Activated T-helper 1 cell treated with anti-CD3 and anti-CD28 coated beads, Interleukin-12 subunit alpha, Interleukin-12 subunit beta, Interleukin-2, Interleukin-4 antibody, amounts not matched to agents 30 ng/mL and 10 ng/mL and 1 ng/mL, durations not matched to agents 14 hours and 24 hours and 36 hours (primary cell): ENCODE results near the gene MRPL49. TPM values are rescaled to one million over a fixed set of nuclear protein-coding genes. Genes with fewer than 3 reads are reported as not detected.
A peak's percentile ranks its signal among the peaks of the same experiment; 100 is the strongest.
"Not testable (repeated sequence)": the region's sequence is repeated elsewhere in the genome, so short reads cannot be mapped to it uniquely, and the experiment has no call there.

Source experiments
- DNase-seq: peaks from one replicate; pipeline ENCODE4 v3.0.0; 2021; ENCODE audit warnings: low spot score
- H3K27ac Mint-ChIP-seq: one replicate; pipeline ENCODE4 v1.8.0; 2021; ENCODE audit warnings: mild to moderate bottlenecking, mixed read lengths
- H3K27me3 Mint-ChIP-seq: one replicate; pipeline ENCODE4 v1.8.0; 2022; ENCODE audit warnings: mild to moderate bottlenecking, moderate library complexity, mixed read lengths; ENCODE audit not compliant: insufficient read depth
- H3K36me3 Mint-ChIP-seq: one replicate; pipeline ENCODE4 v1.8.0; 2021; ENCODE audit warnings: low read depth, mixed read lengths
- H3K4me1 Mint-ChIP-seq: one replicate; pipeline ENCODE4 v1.8.0; 2021; ENCODE audit warnings: low read depth, mixed read lengths
- H3K4me3 Mint-ChIP-seq: one replicate; pipeline ENCODE4 v1.8.0; 2021; ENCODE audit warnings: mild to moderate bottlenecking, moderate library complexity, mixed read lengths
- H3K9me3 Mint-ChIP-seq: one replicate; pipeline ENCODE4 v1.8.0; 2021; ENCODE audit warnings: mixed read lengths
- intact Hi-C: fragments of 100-400 bp; cut with micrococcal nuclease; formaldehyde crosslinking; loops from one replicate; pipeline ENCODE4 v1.15.1; 2024
- total RNA-seq: library from RNA; stranded (reverse); gene quantifications from 2 replicates; pipeline ENCODE4 v1.2.3, GENCODE V29; 2022

MRPL49 gene
- total RNA-seq, 1 donor from 2014 or later = 76.4 TPM

DNA sequence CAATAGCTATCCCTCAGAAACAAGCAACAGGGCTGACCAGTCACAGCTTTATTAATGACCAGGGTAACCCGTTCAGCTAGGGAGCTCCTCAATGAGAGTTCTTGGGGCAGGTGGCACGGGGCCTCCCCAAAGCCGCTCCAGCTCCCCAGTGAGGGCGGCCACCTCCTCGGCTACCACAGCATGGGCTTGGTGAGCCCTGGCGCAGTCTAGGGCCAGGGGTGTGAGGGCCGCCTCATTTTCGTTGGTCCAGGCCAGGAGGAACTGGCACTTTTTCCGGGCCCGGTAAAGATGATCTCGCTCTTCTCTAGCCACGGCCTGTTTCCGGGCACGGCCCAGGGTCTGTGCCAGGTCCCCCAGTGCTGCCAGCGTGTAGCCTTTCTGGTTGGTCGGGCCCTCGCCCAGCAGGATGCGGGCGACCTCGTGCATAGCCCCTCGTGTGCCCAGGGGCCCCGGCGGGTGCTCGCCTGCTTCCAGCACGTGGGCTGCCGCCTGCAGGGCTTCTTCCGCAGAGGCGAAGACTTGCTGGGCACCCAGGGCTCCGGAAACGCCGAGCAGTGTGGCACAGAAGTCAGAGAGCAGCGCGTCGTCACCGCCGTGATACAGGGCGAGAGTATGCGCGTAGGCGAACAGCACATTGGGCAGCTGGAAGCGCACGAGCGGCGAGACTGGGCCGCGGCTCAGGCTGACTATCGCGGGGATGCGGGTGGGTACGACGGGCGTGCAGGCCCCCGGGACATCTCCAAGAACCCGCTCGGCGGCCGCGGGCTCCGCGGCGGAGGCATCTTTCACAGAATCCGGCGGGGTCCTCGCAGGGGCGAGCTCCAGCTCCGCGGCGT, 5.5 kb upstream of the MRPL49 start:
- peak overlapping the region; percentile 90 for H3K4me3 Mint-ChIP-seq
- peak overlapping the region; percentile 93 for H3K27ac Mint-ChIP-seq

DNA sequence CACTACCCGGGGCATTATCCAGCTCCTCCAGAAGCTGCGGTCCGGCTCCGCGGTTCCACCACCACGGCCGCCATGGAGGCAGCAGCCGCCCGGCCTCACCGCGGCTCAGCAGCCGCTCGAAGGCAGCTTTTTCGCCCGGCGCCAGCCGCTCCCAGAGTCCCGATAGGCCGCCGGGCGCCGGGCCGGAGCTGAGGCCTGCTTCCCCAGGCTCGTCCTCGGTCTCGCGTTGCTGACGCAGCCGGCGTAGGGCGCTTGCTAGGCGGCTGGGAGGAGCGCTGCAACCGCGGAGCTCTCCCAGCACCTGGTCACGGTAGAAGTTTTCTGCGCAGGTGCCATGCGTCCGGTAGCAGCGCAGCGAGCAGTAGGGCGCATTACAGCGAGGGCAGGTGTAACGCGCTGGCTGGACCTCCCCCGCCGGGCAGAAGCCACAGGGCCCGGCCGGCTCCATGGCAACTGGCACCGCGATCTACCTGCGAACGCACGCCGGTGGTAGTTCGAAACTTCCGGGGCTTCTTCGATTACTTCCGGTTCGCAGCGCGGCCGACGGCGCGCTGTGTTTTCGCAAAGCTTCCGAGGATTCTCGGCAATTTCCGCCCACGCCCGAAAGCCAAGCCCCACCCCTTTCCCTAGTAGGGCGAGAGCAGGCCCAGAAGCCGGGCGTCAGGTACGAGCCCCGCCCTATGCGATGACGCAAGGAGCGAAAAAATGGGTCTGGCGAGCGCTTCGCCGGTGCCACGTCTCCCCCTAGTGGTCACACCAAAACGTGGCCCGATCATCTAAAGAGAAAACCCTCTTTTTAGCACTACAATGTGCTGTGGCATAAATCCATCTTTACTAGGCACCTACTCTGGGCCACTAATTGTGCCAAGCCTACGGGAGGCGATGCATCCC, 4.7 kb upstream of the MRPL49 start, which contains the start of gene ZNHIT2:
Gene ZNHIT2, minus strand, starts transcription at position 496 of the 891 bp plus-strand sequence. Its CDS starts 48 bp downstream, at position 448.
- DNase-seq = peak; percentile 100
- H3K9me3 Mint-ChIP-seq = no peaks in the 10 kb centered on the region
- H3K27me3 Mint-ChIP-seq = no peaks in the 10 kb centered on the region
- peak within 1 kb of the TSS; percentile 90 for H3K4me3 Mint-ChIP-seq
- intact Hi-C loops = loop anchor here (1.0 to 10.0 kb wide), 13 partner anchors 18 to 497 kb away; partner anchors contain the start of genes ARL2, ATG2A, CDCA5 and EHD1
- H3K36me3 Mint-ChIP-seq = peaks cover 50% of the 10 kb centered on the region
- peaks cover 52% of the 10 kb centered on the region for H3K4me1 Mint-ChIP-seq
- peak within 1 kb of the TSS; percentile 93 for H3K27ac Mint-ChIP-seq

More for the DNA sequence above, 5.5 kb upstream of the MRPL49 start:
- peak; percentile 51 for DNase-seq
- Mint-ChIP-seq H3K27me3 (no peaks in the 10 kb centered on the region), H3K36me3 (peaks cover 42% of the 10 kb centered on the region), H3K4me1 (peaks cover 53% of the 10 kb centered on the region), H3K9me3 (no peaks in the 10 kb centered on the region)
- intact Hi-C loops = loop anchor here (1.0 to 10.0 kb wide), 13 partner anchors 19 to 498 kb away; partner anchors contain the start of genes ARL2, ATG2A, CDCA5 and EHD1

DNA sequence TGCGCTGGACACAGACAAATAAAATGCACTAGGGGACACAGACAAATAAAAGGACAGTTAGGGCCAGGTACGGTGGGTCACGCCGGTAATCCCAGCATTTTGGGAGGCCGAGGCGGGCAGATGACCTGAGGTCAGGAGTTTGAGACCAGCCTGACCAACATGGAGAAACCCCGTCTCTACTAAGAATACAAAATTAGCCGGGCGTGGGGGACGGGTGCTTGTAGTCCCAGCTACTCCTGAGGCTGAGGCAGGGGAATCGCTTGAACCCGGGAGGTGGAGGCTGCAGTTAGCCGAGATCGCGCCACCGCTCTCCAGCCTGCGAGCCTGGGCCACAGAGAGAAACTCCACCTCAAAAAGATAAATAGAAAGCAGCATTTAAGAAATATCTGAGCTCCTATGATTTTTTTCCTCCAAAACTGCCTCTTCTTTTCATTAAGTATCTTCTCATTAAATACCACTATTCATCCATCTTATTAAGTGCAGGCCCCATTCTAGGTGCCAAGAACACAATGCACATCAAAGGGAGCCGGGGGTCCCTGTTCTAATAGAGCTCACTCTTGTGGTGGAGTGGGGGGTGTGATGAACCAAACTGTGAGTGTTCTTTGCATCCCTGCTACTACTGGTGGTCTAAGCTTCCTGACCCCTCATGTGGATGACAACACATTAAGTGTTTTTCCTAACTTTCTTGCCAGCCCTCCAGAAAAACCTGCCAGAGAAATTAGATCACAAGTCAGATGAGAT, 3.9 kb upstream of the MRPL49 start:
- intact Hi-C loops = loop anchor here (10.0 kb wide), 1 partner anchor 497 kb away; the partner anchor contains the start of genes MAP3K11 and PCNX3
- no peaks in the 10 kb centered on the region for H3K9me3 Mint-ChIP-seq
- peak overlapping the region; percentile 90 for H3K4me3 Mint-ChIP-seq
- H3K4me1 Mint-ChIP-seq = peaks cover 47% of the 10 kb centered on the region
- H3K27me3 Mint-ChIP-seq = no peaks in the 10 kb centered on the region
- no peak for DNase-seq
- peaks cover 53% of the 10 kb centered on the region for H3K36me3 Mint-ChIP-seq
- H3K27ac Mint-ChIP-seq = peak overlapping the region; percentile 89

DNA sequence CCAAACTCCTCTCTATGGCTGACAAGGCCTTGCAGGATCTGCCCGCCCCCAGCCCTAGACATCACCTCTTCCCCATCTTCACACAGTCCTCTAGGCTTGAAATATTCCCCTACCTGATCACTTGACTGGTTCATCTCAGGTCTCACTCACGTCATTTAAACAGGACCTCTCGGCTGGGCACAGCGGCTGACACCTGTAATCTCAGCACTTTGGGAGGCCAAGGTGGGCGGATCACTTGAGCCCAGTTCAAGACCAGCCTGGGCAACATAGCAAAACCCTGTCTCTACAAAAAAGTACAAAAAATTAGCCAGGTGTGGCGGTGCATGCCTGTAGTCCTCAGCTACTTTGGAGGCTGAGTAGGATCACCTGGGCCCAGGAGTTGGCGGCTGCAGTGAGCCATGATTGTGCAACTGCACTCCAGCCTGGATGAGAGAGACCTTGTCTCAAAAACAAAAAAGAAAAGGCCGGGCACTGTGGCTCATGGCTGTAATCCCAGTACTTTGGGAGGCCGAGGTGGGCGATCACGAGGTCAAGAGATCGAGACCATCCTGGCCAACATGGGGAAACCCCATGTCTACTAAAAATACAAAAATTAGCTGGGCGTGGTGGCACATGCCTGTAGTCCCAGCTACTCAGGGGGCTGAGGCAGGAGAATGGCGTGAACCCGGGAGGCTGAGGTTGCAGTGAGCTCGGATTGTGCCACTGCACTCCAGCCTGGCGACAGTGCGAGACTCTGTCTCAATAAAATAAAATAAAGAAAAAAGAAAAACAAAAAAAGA, 3.0 kb upstream of the MRPL49 start:
- intact Hi-C loops = loop anchor here (10.0 kb wide), 1 partner anchor 496 kb away; the partner anchor contains the start of genes MAP3K11 and PCNX3
- Mint-ChIP-seq H3K4me1 (peaks cover 42% of the 10 kb centered on the region), H3K4me3 (peak overlapping the region; percentile 99), H3K36me3 (peaks cover 53% of the 10 kb centered on the region), H3K27ac (peak overlapping the region; percentile 72)
- H3K27me3 Mint-ChIP-seq, H3K9me3 Mint-ChIP-seq, DNase-seq: not testable (repeated sequence)

DNA sequence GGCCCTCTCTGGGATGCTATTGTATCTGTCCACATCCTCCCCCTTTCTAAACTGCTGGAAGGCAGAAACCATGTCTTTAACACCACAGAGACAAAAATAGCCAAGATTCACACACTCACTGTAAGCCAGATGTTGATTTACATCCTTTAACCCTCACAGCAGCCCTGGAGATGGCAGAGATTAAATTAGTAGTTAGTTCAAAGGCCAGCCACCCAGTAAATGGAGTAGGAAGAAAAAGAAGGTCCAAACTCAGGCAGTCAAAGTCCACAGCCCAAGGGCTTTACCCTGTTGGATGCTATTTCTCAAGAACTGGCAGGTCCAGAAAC, 2.5 kb upstream of the MRPL49 start:
- no peaks in the 10 kb centered on the region for H3K27me3 Mint-ChIP-seq
- peak overlapping the region; percentile 99 for H3K4me3 Mint-ChIP-seq
- intact Hi-C loops = loop anchor here (10.0 kb wide), 1 partner anchor 495 kb away; the partner anchor contains the start of genes MAP3K11 and PCNX3
- H3K4me1 Mint-ChIP-seq = peaks cover 44% of the 10 kb centered on the region
- H3K27ac Mint-ChIP-seq = peak overlapping the region; percentile 70
- no peak for DNase-seq
- peaks cover 56% of the 10 kb centered on the region for H3K36me3 Mint-ChIP-seq
- no peaks in the 10 kb centered on the region for H3K9me3 Mint-ChIP-seq

DNA sequence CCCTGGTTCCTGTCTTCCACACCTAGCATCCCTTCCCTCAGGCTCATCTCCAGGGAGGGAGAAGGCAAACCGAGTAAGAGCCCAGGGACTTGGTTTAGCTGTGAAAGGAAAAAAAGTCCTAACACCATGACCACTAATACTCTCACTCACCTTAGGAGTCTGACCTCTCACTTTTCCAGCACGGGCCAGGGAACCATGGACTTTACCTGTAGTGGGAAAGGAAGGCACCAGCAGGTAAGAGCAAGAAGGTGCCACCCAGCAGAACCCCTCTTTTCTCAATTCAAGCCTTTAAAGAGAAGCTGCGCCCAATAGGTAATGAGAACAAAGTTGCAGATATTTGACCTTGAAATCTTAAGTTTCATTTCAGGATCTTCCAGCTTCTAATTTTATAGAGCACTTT, 1.3 kb upstream of the MRPL49 start:
- Mint-ChIP-seq H3K4me3 (peak overlapping the region; percentile 99), H3K4me1 (peaks cover 44% of the 10 kb centered on the region), H3K9me3 (no peaks in the 10 kb centered on the region), H3K27ac (peak overlapping the region; percentile 99), H3K36me3 (peaks cover 59% of the 10 kb centered on the region), H3K27me3 (no peaks in the 10 kb centered on the region)
- intact Hi-C loops = loop anchor here (5.0 kb wide), 1 partner anchor 141 kb away; the partner anchor contains the start of gene POLA2
- no peak for DNase-seq

DNA sequence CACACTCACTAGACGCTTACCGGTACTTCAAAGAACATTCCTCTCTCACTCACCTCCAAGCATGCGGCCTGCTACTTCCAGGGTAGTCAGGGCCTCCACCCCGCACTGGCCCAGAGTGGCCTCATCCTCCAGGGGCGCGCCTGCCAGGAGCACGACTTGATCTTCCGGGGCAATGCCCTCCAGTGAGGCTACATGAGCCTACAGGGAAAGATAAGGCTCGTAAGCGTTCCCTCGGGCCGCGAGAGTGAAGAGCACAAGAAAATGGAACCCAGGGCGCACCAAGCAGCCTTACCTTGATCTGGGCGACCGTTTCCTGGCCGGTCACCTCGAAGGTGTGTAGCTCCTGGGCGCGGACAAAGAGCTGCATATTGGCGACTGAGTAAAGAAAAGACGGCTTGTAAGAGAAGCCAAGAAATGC, 665 bp upstream of the MRPL49 start:
- Mint-ChIP-seq H3K4me1 (peaks cover 44% of the 10 kb centered on the region), H3K27ac (peak overlapping the region; percentile 99)

DNA sequence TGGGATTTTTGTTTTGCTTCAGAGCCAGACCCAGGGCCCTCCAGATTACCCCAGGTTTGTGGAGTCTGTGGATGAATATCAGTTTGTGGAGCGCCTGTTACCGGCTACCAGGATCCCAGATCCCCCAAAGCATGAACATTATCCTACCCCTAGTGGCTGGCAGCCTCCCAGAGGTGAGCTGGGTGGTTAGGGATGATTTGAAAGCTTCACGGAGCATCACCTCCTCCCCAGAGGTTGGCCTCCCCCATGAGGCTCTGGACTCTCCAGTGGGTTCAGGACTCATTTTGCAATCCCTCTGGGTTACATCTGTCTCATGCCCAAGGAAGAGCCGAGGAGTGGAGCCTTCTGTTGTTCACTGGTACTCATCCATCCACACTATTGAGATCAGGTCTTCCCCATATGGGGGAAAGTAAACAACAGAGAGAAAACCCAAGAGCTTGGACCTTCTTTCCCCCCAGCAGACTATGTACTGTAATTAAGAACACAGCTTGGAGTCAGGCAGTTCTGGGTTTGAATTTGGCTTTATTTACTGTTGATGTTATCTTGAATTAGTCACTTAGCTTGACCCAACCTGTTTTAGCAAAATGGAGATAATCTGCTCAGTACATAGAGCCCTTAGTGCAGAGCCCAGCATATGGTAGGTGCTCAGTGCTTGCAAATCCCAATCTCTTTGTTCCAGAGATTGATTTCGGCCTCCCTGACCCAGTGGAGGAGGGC, 2.5 kb downstream of the MRPL49 start:
- intact Hi-C loops = loop anchor here (5.0 kb wide), 1 partner anchor 138 kb away; the partner anchor contains the start of gene POLA2
- Mint-ChIP-seq H3K27ac (peak overlapping the region; percentile 49), H3K36me3 (peaks cover 55% of the 10 kb centered on the region), H3K27me3 (no peaks in the 10 kb centered on the region), H3K9me3 (no peaks in the 10 kb centered on the region), H3K4me3 (peak overlapping the region; percentile 45), H3K4me1 (peaks cover 30% of the 10 kb centered on the region)
- no peak for DNase-seq

More for the DNA sequence above, 665 bp upstream of the MRPL49 start:
- DNase-seq = no peak
- H3K36me3 Mint-ChIP-seq = peaks cover 61% of the 10 kb centered on the region
- no peaks in the 10 kb centered on the region for H3K27me3 Mint-ChIP-seq
- no peaks in the 10 kb centered on the region for H3K9me3 Mint-ChIP-seq
- intact Hi-C loops = loop anchor here (5.0 kb wide), 1 partner anchor 141 kb away; the partner anchor contains the start of gene POLA2
- H3K4me3 Mint-ChIP-seq = peak overlapping the region; percentile 99

DNA sequence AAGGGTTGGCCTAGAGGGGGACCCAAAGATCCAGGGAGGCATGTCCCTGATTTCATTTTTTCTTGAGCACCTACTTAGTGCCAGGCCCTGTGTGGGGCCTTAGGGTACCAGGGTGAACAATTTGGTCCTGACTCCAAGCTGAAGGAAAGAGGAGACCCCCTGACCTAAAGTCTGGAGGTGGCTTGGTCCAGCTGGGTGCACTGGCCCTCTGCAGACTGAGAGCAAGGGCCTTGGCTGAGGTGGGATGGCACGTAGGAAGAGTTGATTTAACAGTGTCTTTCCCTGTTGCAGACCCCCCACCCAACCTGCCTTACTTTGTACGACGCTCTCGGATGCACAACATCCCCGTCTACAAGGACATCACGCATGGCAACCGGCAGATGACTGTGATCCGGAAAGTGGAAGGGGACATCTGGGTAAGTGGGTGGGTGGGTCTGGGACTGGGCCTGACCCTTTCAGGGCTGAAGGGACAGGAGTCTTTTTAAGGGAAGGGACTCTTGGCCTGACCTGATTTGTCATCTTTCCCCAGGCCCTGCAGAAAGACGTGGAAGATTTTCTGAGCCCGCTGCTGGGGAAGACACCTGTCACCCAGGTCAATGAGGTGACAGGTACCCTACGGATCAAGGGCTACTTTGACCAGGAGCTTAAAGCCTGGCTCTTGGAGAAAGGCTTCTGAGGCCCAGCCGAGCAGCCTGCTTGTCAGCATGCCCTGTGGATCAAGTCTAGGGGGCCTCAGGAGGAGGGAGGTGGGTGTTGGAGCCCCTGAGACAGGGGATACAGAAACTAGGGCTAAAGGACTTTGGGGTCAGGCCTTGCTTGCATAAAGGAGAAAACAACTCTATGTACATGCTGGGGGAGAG, 3.3 kb downstream of the MRPL49 start:
- no peak overlapping the region for H3K4me3 Mint-ChIP-seq
- peaks cover 22% of the 10 kb centered on the region for H3K4me1 Mint-ChIP-seq
- no peaks in the 10 kb centered on the region for H3K27me3 Mint-ChIP-seq
- no peaks in the 10 kb centered on the region for H3K9me3 Mint-ChIP-seq
- H3K36me3 Mint-ChIP-seq = peaks cover 50% of the 10 kb centered on the region
- no peak for DNase-seq
- intact Hi-C loops = no loop called here
- no peak overlapping the region for H3K27ac Mint-ChIP-seq

DNA sequence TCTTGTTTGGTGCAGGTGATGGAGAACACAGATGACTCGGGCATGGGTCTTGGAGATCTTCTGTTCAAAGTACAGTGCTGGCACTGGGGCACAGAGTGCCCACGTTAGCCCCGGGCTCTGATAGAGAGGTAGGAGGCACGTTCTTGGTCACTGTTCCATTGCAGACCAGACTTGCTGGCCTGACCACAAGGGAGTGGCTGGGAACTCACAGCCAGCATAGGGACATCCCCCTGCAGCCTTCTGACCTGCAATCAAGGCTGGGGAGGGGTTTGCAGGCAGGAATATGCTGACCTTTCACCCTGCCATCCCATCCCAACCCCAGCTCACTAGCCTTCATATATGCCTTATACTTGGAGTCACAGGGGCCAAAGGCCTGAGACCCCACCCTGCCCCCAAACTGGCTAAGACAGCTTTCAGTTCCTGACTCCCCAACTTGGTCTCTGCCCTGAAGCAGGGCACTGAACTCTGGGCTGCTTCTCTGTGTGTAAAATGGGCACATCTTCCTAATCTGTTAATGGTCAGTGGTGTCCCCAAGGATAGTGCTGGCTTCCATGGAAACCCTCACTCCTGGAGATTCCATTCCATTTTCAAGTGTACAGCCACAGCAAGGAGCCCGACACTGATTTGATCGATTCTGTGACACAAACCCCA, 4.6 kb downstream of the MRPL49 start:
- no peak for DNase-seq
- intact Hi-C loops = no loop called here
- H3K36me3 Mint-ChIP-seq = peaks cover 43% of the 10 kb centered on the region
- H3K9me3 Mint-ChIP-seq = no peaks in the 10 kb centered on the region
- no peak overlapping the region for H3K27ac Mint-ChIP-seq
- no peak overlapping the region for H3K4me3 Mint-ChIP-seq
- no peaks in the 10 kb centered on the region for H3K27me3 Mint-ChIP-seq
- peaks cover 11% of the 10 kb centered on the region for H3K4me1 Mint-ChIP-seq
